Daoy (cell line): ENCODE measurements around the gene HCST. TPM values are rescaled to one million over a fixed set of nuclear protein-coding genes. Genes with fewer than 3 reads are reported as not detected.
"Not testable (repeated sequence)": the region's sequence is repeated elsewhere in the genome, so short reads cannot be mapped to it uniquely, and the experiment has no call there.

ENCODE experiments used
- DNase-seq: peaks from one replicate; pipeline ENCODE4 v3.0.0-alpha.2; 2015; ENCODE audit warnings: low read depth
- total RNA-seq: library from RNA; depleted of rRNA; stranded (reverse); fragments of >200 nt; shearing (Covaris generic); gene quantifications from 2 replicates; pipeline ENCODE4 v1.2.3, GENCODE V29; 2014

The HCST gene
- total RNA-seq, 1 experiment from 2014 or later: not detected

GRCh38 chr19:35904311-35905068 lies 2.2 kb downstream of the HCST start:
- no peak for DNase-seq

- peak; percentile 38 for DNase-seq
These were observed 2.9 kb downstream of the HCST start for GRCh38 chr19:35905178-35905727.

GRCh38 chr19:35907377-35907745 lies 5.0 kb downstream of the HCST start:
- no peak for DNase-seq

GRCh38 chr19:35908010-35908441 lies 5.7 kb downstream of the HCST start, which contains the start of gene TYROBP:
TSS of gene TYROBP (minus strand) at chr19:35908295. CDS start at chr19:35908228, 67 bp downstream.
- no peak for DNase-seq

GRCh38 chr19:35908973-35909683 lies 6.8 kb downstream of the HCST start:
- no peak for DNase-seq

- DNase-seq: no peak
These were observed 7.3 kb downstream of the HCST start for GRCh38 chr19:35909684-35910035.

- DNase-seq: not testable (repeated sequence)
These were observed 8.0 kb downstream of the HCST start for GRCh38 chr19:35910355-35910754.

- DNase-seq: no peak
These were observed 8.8 kb downstream of the HCST start for GRCh38 chr19:35911173-35911572.

- peak; percentile 62 for DNase-seq
These were observed 9.5 kb downstream of the HCST start for GRCh38 chr19:35911790-35912189.

- peak; percentile 30 for DNase-seq
These were observed 11.3 kb downstream of the HCST start for GRCh38 chr19:35913589-35913988.

GRCh38 chr19:35915443-35915842 lies 13.1 kb downstream of the HCST start:
- DNase-seq: no peak

- DNase-seq: no peak
These were observed 17.0 kb downstream of the HCST start for GRCh38 chr19:35919306-35919705.

GRCh38 chr19:35921012-35921411 lies 18.7 kb downstream of the HCST start:
- DNase-seq: no peak

GRCh38 chr19:35925501-35925900 lies 23.2 kb downstream of the HCST start:
- no peak for DNase-seq

GRCh38 chr19:35928507-35928906 lies 26.2 kb downstream of the HCST start:
- DNase-seq: no peak

GRCh38 chr19:35929876-35930275 lies 27.5 kb downstream of the HCST start:
- DNase-seq: no peak

GRCh38 chr19:35931161-35931873 lies 29.0 kb downstream of the HCST start:
- DNase-seq: peak; percentile 100

GRCh38 chr19:35931874-35932202 lies 29.5 kb downstream of the HCST start:
- no peak for DNase-seq

- DNase-seq: no peak
These were observed 30.1 kb downstream of the HCST start for GRCh38 chr19:35932291-35932936.

- peak; percentile 77 for DNase-seq
These were observed 33.8 kb downstream of the HCST start, which contains the start of gene LRFN3 for GRCh38 chr19:35935911-35936737. TSS of gene LRFN3 (plus strand) at chr19:35936374. CDS start at chr19:35939426, 3,052 bp downstream.

- no peak for DNase-seq
These were observed 34.5 kb downstream of the HCST start for GRCh38 chr19:35936738-35937268.
